SHP77 treated with DMSO at 0.1 percent for 48 hours (cell line): Measurements from ENCODE around the gene NEK1.

Experiments
- DNase-seq: peaks from one replicate; lab custom pipeline; 2025; lab: John Stamatoyannopoulos, UW

The NEK1 gene

DNA sequence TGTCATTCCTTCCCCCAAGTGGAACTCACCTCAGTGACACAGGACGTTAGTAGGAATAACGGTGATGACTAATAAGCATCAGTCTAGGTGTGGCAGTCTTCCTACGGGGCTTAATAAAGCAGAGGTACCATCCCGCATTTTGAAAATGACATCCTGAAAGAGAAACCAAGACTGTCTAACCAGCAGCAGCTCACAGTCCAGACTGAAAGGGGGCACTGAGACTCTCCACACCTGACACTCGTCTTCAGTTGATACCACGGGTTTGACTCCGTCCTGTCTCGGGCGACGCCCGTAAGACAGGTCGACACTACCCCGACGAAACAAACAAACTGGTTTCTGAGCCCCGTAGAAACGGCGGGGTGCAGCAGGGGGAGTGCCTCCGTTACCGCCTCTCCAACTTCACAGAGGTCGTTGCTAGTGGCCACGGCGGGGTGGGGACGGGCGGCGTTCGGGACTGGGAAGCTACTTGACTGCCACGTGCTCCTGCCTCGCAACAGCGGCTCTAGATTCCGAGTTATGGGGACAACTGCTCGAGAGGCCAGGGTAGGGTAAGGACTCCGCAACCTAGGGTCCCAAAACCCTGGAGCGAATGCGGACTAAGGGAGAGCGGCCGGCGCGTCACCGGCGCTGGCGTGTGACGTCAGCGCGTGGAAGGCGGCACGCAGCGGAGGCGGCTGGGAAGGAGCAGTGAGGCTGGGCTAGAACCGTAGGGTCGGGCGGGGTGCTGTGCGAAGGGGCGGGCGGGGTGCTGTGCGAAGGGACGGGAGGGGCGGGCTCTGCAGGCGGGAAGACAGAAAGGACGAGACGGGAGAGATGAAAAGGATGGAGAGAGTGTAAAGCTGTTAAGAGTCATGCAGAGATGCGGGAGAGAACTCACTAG is at the start of gene NEK1:
Gene NEK1 (minus strand): TSS at position 593 of the 880 bp plus-strand sequence. CDS start 9,953 bp downstream, outside the sequence.
- peak; percentile 63 for DNase-seq

DNA sequence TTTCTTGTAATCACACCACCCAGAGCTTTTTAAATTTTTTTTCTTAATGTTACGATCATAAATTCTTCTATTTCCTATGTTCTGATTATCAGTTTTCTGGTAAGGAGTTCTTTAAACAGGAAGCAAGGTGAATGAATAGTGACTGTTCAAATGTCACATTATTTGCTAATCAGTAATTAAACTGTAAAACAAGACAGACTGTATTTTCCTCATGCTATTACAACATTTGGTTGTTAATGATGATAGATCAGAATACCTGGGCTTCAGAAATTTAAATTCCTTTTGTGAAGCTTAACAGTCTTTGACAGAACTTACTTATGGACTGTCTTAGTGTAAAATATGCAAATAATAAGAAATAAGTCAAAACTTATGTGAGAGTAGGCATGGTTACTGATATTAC is 49.4 kb upstream of the NEK1 start:
- DNase-seq: no peak

DNA sequence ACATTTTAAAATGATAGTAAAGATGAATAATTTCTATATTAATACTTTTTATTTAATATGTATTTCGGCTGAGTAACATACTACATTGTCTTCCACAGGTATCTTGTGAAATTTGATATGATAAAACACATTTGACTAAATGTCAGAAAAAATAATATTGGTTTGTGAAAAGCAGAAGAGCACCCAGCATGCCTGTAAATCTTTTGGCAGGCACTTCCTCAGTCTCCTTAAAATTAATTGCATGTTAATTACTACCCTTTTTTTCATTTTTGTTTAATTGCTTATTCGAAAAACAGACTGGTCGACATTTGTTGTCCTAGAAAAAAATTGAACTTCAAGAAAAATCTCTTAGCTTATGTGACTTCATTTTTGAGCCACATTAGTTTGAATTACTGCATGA is 48.5 kb upstream of the NEK1 start:
- DNase-seq: no peak

- DNase-seq: peak; percentile 93
Measured at GRCh38 chr4:169659716-169660670, 47.6 kb upstream of the NEK1 start.

DNA sequence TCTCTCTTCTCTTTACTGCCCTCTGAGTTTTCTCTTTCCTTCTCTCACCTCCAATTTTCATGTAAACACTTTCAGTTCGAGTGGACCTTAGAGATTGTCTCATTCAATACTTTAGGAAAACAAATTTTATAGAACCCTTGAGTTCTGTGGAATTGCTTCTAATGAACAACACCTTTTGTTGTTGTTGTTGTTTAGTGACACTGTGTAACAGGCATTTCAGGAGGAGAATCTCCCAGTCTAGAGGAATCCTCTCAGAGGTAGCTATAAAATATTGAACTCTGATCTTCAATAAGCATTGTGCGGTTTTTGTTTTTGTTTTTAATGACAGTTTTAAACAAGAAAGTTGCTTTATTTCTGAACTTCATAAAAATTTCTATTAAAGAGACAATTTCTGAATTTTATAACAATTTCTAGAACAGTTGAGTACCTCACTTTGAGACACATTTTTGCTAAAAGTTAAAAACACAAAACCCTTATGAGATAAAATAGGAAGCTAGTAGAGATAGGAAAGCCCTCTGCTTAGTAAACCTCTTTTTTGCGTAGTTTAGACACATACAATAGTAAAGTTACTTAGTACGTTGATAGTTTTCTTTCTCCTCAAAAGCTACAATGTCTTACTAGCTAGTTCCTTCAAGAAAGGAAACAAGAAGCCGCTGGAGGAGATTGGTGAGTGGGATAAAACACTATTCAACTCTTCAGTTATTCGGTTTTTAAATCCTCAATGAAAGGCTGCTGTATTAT is 46.8 kb upstream of the NEK1 start:
- DNase-seq: no peak

DNA sequence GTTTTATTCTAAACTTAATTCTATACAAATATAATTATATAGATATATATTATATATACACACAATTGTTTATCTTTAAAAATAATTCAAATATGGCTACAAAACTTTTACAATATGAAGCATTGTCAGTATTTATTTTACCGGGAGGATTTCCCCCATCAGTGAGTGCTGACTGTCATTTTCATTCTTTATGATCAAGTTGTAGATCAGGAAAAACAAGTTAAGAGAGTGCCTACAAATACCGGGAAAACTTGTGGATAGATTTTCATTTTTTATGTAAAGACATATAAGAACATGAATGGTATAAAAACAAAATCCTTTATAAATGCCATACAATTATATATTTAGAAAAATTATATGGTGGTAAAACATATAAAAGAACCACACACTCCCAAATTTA is 45.8 kb upstream of the NEK1 start:
- no peak for DNase-seq

- DNase-seq: no peak
Measured at GRCh38 chr4:169657470-169658107, 45.2 kb upstream of the NEK1 start.

DNA sequence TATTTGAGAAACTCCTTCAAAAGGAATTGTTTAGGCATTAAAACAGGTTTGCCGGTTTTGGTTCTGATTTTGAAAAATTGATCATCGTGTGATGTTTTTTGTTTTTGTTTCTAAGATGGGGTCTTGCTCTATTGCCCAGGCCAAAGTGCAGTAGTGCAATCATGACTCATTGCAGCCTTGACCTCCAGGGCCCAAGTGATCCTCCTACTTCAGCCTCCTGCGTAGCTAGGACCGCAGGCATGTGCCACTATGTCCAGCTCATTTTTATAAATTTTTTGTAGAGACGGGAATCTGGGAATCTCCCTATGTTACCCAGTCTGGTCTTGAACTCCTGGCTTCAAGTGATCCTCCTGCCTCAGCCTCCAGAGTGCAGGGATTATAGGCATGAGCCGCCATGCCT is 43.0 kb upstream of the NEK1 start:
- DNase-seq: no peak

DNA sequence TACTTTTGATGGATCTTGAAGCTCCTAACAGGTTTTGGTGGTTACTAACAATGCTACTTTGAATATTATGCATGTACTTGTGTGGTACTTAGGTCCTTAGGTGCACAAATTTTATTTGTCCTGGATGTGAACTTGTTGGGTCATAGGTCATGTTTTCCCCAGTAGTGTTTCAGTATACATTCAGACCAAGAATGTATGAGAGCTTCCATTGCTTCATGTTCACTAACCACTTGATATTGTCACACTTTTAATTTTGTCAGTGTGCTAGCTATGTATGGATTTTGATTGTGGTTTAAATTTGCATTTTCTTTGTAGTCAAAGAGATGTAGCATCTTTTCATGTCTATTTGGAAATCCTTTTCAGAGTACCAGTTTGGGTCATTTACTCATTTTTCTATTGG is 40.2 kb upstream of the NEK1 start:
- no peak for DNase-seq

DNA sequence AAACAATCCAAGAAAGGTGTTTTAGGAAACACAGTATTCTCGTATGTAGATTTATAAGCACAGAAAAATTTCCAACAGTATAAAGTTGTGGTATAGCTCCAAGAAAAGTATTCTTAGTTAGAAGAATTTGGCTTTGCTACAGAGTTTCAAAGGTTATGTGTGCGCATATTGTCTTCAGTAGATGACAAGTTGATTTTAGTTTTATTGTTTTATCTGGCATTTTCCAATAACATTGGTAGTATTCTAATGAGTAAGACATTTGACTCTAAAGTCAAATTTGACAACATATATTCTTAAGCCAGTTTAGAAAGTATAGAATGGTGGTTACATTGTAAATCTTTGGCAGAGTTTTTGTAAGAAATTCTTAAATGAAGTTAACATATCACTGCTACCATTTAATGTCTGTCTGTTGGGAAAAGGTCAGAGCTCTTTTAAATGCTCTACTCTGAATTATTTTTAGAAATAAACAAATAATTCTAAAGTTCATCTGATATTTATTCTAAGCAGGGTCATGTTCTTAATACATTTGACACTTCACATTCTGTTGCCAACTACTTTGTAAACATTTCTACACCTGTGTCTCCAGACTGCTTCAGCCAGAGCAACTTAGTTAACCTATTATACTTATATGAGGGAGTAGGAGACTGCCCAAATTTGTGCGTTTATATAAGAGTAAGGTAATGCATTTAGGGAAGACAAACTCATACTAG is 38.0 kb upstream of the NEK1 start:
- DNase-seq: no peak

DNA sequence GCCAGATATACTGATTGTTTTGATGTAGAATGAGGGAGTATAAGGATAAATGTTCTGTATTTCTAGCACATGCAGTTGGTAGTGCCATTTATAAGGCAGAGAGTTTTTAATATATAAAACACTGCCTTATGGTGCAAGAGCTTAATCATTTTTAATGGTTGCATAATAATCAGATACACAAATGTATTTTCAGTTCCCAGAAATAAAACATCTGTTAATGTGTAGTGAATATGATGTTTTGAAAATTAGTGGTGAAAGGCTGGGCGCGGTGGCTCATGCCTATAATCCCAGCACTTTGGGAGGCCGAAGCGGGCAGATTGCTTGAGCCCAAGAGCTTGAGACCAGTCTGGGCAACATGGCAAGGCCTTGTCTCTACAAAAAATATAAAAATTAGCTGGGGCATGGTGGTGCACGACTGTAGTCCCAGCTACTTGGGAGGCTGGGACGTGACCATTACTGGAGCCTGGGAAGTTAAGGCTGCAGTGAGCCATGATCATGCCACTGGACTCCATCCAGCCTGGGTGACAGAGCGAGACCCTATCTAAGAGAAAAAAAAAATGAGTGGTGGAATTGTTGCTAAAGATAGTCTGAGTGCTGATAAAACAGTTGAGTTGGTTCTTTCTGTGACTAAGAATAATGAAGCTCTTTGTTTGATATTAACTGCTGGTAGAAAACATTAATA is 37.3 kb upstream of the NEK1 start:
- no peak for DNase-seq

DNA sequence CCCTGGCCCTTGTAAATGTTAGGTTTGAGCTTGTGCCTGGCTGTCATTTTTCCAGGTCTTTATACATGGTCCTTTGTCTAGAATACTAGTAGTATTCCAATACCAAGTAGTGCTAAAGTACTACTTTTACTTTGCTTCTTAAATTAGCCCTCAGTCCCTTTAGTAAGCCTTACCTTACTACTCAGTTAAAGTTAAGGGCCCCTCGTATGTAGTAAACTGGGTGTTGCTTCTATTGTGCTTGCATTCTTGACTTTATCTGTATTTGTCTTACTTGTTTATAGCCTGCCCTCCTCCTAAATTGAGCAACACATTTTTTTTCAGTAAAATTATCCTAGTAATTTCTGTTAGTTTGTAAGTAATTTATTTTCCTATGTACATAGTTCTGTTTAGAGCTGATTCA is 33.2 kb upstream of the NEK1 start:
- no peak for DNase-seq

DNA sequence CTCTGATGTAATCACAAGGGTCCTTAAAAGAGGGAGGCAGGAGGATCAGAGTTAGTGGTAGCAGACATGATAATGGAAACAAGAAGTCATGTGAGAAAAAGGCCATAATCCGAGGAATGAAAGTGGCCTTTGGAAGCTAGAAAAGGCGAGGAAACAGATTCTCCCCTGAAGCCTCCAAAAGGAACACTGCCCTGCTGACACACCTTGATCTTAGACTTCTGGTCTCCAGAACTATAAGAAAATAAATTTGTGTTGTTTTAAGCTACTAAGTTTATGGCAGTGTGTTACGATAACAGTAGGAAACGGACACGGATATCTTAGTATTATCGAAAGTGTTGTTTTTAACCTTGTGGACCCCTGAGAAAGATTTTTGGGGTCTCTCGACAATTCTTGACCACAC is 32.4 kb upstream of the NEK1 start:
- no peak for DNase-seq

GRCh38 chr4:169640261-169640870 is 28.0 kb upstream of the NEK1 start:
- DNase-seq: no peak

GRCh38 chr4:169634975-169635374 is 22.6 kb upstream of the NEK1 start:
- no peak for DNase-seq

DNA sequence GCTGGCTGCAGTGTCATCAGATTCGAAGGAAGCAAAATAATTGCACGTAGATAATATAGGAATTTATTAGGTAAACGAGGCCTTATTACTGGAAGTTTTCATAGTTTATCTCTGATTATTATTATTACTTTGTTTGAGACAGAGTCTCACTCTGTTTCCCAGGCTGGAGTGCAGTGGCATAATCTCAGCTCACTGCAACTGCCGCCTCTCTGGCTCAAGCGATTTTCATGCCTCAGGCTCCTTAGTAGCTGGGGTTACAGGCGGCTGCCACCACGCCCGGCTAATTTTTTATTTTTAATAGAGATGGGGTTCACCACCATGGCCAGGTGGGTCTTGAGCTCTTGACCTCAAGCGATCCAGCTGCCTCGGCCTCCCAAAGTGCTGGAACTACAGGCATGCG is 20.5 kb upstream of the NEK1 start:
- DNase-seq: no peak

DNA sequence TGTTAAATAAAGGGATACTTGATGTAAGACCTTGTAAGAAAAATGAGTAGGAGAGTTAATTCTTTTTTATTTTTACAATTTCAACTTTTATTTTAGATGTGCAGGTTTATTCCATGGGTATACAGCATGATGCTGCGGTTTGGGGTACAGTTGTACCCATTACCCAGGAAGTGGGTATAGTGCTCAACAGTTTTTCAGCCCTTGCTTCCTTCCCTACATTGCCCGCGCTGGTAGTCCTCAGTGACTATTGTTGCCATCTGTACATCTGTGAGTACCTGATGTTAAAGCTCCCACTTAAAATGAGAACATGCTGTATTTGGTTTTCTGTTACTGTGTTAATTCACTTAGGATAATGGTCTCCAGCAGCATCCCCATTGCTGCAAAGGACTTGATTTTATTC is 17.7 kb upstream of the NEK1 start:
- DNase-seq: no peak

DNA sequence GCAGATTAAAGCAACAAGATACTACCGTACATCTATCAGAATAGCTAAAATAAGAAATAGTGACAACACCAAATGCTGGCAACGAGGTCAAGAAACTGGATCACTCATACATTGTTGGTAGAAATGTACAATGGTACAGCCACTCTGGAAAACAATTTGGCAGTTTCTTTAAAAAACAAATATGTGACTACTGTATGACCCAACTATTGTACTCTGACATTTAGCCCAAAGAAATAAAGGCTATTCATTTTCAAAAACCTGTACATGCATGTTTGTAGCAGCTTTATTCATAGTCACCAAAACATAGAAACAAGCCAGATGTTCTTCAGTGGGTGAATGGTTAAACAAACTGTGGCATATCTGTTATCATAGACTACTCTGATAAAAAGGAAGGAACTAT is 16.2 kb upstream of the NEK1 start:
- no peak for DNase-seq

DNA sequence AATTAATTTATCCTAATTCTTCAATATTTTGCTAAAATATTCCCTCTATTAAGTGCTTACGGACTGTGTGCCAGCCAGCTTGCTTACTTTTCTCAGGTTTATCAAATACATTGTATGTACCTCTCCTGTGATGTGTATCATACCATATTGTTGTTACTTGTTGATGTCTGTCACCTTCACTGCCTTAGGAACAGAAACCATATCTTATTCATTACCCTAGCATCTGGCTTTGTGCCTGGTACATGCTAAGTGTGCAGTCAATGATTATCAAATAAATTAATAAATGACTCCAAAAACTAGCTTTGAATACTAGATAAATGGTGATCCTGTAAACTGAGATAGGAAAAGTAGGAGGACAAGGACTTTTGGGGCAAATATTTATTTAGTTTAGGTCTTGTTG is 14.9 kb upstream of the NEK1 start:
- DNase-seq: no peak
